Activated CD8-positive, alpha-beta memory T cell treated with anti-CD3 and anti-CD28 coated beads, Interleukin-2, amount 50 U/mL, for 4 hours (primary cell): Measurements from ENCODE around the gene MAML3.
"Not testable (repeated sequence)": the region's sequence is repeated elsewhere in the genome, so short reads cannot be mapped to it uniquely, and the experiment has no call there.

ENCODE experiments used
- DNase-seq: peaks from one replicate; pipeline ENCODE4 v3.0.0-alpha.2; 2020

Gene MAML3

GRCh38 chr4:139698167-139698925 is 455.6 kb downstream of the MAML3 start:
- DNase-seq = not testable (repeated sequence)

DNA sequence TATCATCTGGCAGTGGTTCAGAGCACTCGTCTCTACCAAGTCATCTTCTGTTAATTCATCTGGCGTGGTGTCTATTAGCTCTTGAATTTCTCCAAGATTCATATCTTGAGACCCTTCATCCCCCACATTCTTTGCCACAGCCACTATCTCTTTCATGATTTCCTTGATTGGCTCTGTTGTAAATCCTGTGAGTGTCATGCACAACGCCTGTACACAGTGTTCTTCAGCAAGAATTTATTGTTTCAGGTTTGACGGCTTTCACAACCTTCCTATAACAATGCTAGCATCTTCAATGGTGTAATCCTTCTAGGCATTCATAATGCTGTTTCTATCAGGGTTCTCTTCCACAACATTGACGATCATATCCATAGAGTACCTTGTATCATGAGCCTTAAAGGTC is 457.5 kb downstream of the MAML3 start:
- DNase-seq = no peak

DNA sequence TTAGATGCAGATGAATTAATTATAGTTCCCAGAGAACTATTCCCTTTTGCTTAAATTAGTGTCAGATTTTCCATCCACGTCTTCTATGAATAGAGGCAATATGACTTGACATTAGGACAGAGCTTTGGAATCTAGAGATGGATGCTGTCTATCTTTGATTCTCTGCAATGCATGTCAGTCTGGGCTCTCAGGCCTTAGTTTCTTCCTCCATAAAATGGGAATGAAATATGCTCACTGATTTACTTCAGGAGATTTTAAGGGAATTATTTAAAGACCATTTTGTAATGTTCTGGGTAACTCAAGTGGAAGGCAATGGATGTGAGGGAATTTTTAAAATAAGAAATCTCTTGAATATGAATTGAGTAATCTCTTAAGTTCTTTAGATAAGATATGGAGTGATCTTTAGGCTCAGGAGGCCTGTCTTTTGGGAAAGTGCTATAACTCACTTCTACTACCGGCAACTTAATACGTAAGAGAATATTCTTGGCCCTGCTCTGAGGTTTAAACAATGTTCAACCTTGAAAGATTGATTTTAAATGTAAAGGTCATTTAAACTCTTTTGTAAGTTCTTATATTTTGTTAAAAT is 459.4 kb downstream of the MAML3 start:
- no peak for DNase-seq

DNA sequence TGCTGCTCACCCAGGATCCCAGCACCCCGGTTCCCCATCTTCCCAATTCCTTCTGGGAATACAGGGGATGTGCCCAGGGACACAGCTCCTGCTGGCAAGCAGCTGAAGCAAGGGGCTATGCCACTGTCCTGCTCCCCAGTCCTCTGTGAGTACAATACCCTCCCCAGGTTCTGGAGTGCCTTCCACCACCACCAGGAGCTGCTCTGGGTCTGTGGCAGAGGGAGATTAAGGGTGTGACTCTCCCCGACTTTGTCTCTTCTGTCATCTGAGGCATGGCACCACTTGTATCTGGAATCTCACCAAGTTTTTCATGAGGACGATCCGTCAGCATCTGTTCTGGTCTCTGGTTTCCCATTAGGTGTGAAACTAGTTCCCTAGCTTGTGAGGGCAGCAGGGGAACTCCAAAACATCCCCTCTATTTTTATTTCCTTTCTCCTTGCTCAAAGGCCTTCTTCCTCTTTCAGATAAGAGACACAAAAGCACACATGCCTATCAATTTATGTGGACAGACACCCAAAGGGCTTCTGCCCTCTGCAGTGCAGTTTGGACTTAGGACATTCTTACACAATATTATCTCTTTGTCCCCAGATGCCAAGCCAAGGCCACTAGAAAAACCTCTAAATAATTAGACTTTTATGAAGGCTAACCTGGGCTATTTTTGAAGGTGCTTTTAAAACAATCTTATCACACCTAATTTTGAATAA is 461.5 kb downstream of the MAML3 start:
- no peak for DNase-seq

DNA sequence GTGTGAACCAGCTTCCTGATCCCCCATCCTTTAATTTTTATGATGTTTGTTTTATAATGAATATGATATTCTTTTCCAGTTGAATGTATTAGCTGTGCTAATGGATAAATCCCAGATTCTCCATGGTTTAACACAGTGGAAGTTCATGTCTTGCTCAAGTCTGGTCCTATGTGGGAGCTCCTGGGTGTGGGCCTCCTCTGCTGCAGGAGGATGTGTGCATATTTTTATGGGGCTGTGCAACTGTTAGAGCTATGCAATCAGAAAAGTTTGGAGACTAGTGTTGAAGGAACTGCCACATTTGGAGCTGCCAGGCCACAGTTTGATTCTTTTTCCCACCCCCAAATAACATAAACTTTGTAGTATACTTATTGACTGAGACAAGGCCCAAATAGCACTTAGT is 463.6 kb downstream of the MAML3 start:
- DNase-seq = no peak

- no peak for DNase-seq
These were observed 464.8 kb downstream of the MAML3 start for GRCh38 chr4:139689093-139689722.

DNA sequence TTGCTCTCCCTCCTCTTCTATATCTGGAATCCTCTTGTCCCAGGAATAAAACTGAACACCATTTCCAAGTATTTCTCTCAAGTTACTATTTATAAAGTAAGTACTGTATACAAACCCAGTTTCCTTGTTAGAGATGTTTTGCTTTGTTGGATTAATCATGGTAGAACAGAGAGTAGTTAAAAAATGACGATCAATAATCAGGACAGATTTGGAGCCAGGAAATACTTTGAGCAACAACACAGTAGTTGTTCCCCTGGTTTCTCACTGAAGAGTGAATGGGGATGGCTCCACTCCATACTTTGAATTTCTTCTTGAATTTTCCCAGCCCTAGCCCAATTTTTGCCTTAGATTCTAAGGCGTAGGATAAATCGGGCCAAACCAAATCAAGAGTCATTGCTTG is 467.0 kb downstream of the MAML3 start:
- no peak for DNase-seq

GRCh38 chr4:139686130-139686529 is 467.9 kb downstream of the MAML3 start:
- no peak for DNase-seq

GRCh38 chr4:139685180-139685579 is 468.8 kb downstream of the MAML3 start:
- DNase-seq = no peak

DNA sequence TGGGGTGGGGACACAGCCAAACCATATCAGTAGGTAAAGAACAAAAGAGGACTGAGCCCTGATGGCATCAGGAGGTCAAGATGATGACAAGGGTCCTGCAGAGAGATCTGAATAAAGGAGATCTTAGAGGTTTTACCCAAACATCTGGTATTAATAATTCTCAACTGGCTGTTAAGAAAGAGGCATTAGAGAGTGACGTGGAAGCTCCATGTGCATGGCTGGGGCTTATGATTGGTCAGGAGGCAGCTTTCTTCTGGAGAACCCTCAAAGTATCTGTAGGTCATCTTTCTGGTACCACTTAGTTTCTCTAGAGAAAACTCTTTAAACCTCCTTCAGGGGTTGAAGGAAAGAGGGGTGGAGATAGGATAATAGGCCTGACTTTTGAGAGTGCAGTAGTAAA is 469.6 kb downstream of the MAML3 start:
- no peak for DNase-seq

- DNase-seq = no peak
These were observed 471.2 kb downstream of the MAML3 start for GRCh38 chr4:139682741-139683151.

DNA sequence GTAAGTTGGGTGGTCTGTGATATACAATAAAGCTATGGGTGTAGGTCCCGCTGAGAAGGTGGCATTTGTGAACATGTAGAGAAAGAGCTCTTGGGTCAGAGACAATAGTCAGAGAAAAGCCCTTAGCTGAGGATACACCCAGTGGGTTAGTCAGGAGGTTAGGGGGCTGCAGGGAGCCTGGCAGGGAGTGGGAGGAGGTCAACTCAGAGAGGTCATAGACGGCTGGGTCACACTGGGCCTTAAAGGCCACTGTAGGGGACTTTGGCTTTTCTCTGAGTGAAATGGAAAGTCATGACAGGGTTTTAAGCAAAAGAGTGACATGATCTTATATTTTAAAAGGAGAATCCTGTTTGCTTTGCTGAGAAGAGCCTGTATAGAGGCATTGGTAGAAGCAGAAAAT is 471.7 kb downstream of the MAML3 start:
- no peak for DNase-seq

- DNase-seq = no peak
These were observed 476.9 kb downstream of the MAML3 start for GRCh38 chr4:139676913-139677585.

DNA sequence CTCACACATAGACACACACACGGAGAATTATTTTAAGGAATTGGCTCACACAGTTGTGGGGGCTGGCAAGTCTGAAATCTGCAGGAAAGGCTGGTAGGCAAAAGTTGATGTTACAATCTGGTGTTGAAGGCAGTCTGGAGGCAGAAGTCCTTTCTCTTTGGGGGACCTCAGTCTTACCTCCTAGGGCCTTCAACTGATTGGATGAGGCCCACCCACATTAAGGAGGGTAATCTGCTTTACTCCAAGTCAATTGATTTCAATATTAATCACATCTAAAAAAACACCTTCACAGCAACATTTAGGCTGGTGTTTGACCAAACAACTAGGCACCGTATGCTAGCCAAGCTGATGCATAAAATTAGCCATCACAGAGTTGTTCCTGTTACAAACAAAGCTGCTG is 477.6 kb downstream of the MAML3 start:
- no peak for DNase-seq

- no peak for DNase-seq
These were observed 478.3 kb downstream of the MAML3 start for GRCh38 chr4:139675651-139676050.

- no peak for DNase-seq
These were observed 479.0 kb downstream of the MAML3 start for GRCh38 chr4:139674875-139675550.

DNA sequence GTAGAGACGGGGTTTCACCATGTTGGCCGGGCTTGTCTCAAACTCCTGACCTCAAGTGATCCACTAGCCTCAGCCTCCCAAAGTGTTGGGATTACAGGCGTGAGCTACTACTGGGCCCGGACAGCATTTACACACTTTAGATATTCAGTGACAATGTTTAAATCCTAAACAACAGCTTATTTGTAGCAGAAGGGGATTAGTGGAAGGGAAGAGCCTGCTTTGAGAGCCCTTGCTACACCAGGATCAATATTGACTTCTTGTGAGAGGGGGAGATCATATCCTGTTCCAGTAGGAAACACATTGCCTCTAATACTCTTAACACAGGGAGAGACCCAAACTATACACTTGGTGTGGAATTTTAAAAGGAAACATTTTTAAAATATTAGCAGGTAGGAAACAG is 481.3 kb downstream of the MAML3 start:
- no peak for DNase-seq

DNA sequence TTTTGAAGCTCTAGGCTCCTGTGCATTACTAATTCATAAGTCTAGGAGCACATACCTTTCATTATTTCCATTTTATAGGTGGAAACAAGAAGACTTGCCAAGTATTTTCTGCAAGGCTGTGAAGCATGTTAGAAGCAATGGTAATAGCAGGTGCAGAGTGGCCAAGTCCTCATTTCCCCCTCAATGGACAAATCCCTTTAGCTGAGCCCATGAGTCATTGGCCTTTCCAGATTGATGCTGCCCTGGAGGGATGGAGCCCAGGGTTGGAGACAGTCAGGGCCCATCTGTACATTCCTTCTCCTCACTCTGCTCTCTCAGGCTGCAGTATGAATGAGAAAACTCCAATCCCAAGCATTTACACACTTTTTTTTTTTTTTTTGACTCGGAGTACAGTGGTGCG is 481.8 kb downstream of the MAML3 start:
- DNase-seq = no peak

DNA sequence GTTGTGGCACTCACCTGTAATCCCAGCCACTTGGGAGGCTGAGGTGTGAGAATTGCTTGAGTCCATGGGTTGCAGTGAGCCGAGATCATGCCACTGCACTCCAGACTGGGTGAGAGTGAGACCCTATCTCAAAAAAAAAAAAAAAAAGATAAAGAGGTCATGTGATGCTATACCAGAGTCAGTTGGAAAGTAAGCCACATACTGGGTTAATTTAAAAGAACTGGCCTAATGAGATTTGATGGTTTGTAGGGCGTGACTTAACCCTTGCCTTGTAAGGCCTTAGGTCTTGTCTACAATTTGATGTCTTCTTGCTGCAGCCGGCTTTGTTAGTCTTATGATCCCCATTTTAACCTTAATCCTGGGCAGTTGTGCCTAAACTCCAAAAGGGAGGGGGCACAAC is 483.2 kb downstream of the MAML3 start:
- DNase-seq = no peak

DNA sequence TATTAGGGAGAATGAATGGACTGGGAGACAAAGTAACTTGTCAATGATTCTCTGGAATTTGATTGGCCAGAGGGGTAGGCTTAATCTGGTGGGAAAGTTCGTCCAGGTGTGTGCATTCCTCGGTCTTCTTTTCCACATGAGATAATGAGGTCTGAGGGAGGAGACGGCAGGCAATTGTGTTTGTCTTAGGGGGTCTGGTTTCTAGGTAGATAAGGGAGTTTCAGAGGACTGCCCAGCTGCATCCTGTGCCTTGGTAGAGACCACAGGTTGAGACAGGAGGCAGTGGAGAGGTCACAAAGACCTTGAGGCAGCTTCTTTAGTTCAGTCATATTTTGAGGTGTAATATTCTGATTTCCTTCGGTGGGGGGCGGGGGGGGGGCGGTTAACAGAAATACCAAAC is 484.1 kb downstream of the MAML3 start:
- no peak for DNase-seq

- no peak for DNase-seq
These were observed 484.6 kb downstream of the MAML3 start for GRCh38 chr4:139669335-139669734.

GRCh38 chr4:139668658-139669201 is 485.3 kb downstream of the MAML3 start:
- no peak for DNase-seq
